NCI-H187 (cell line): Measurements from ENCODE around the gene CCT2.

ENCODE experiments used
- DNase-seq, 2 experiments: peaks; one replicate each; lab custom pipeline; 2025; lab: John Stamatoyannopoulos, UW

Gene CCT2

GRCh38 chr12:69644511-69644910 lies 59.3 kb downstream of the CCT2 start:
- DNase-seq = no peak

- no peak for DNase-seq
Measured at GRCh38 chr12:69645031-69645430, 59.8 kb downstream of the CCT2 start.

DNA sequence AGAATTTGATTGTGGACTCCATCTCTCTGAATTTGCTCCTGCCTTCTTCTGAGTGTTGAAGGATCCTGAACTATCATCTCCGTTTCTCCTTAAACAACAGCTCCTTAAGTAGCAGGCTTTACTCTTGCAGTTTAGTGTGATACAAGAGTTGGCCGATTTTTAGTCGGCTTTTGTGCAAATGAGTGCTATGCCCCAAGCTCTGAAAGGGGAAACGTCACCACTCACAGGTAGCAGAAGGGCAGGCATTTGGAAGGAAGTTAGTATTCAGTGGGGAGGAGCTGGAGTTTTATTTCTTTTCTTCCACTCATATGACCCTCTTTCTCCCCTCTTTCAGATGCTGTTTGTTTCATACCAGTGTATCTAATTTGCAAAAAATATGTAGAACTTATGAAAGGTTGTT lies 61.9 kb downstream of the CCT2 start:
- no peak for DNase-seq

DNA sequence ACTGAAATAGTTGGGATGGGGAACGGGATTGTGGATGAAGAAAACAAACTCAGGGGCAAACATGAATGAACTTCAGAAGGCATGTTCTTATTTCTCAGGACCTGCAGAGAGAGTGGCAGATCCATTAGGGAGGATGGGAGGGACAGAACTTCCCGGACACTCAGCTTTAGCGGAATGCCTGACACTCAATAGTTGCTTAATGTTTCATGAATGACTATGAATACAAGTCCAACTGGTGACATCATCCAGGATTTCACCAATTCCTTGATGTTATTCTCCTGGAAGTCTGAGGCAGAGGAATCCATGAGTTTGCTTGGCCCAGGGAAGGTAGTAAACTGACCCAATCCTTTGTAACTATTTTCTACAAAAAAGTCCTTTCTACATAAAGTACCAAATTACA lies 63.2 kb downstream of the CCT2 start:
- no peak for DNase-seq

GRCh38 chr12:69649529-69649928 lies 64.3 kb downstream of the CCT2 start:
- no peak for DNase-seq
